ENCODE results near the gene TMA7B. TPM values are rescaled to one million over a fixed set of nuclear protein-coding genes. Genes with fewer than 3 reads are reported as not detected.
A peak's percentile ranks its signal among the peaks of the same experiment; 100 is the strongest.

Gene TMA7B
- total RNA-seq, 6 experiments from 2014 or later, result not detected

- TF ChIP-seq CTCF (IDR thresholded peaks at IDR 0.05), result peak; percentile 36; the same call in 1 of the 2 replicates
- H3K27ac Mint-ChIP-seq, result no peak overlapping the region
- DNase-seq, result peak; percentile 61
- no peak overlapping the region for H3K4me3 Mint-ChIP-seq
- H3K36me3 Mint-ChIP-seq (ENCODE audit: low read depth), result no peaks in the 10 kb centered on the region
- H3K9me3 Mint-ChIP-seq, result no peaks in the 10 kb centered on the region
- peaks cover 24% of the 10 kb centered on the region for H3K27me3 Mint-ChIP-seq (ENCODE audit: insufficient read depth)
- peaks cover 33% of the 10 kb centered on the region for H3K4me1 Mint-ChIP-seq (ENCODE audit: low read depth)
These were observed 39.1 kb downstream of the TMA7B start for GRCh38 chr22:39999144-39999757.

GRCh38 chr22:40000171-40000570 is 40.0 kb downstream of the TMA7B start:
- no peak for TF ChIP-seq CTCF (IDR thresholded peaks at IDR 0.05)
- Mint-ChIP-seq H3K4me3 (no peak overlapping the region), H3K27me3 (ENCODE audit: insufficient read depth) (peaks cover 29% of the 10 kb centered on the region), H3K9me3 (no peaks in the 10 kb centered on the region), H3K27ac (no peak overlapping the region), H3K4me1 (ENCODE audit: low read depth) (peaks cover 33% of the 10 kb centered on the region), H3K36me3 (ENCODE audit: low read depth) (no peaks in the 10 kb centered on the region)
- no peak for DNase-seq

GRCh38 chr22:40001106-40001505 is 40.9 kb downstream of the TMA7B start:
- H3K27me3 Mint-ChIP-seq (ENCODE audit: insufficient read depth), result peaks cover 33% of the 10 kb centered on the region
- no peak for TF ChIP-seq CTCF (IDR thresholded peaks at IDR 0.05)
- DNase-seq, result no peak
- no peaks in the 10 kb centered on the region for H3K9me3 Mint-ChIP-seq
- no peaks in the 10 kb centered on the region for H3K36me3 Mint-ChIP-seq (ENCODE audit: low read depth)
- no peak overlapping the region for H3K27ac Mint-ChIP-seq
- no peak overlapping the region for H3K4me3 Mint-ChIP-seq
- H3K4me1 Mint-ChIP-seq (ENCODE audit: low read depth), result peaks cover 33% of the 10 kb centered on the region

- Mint-ChIP-seq H3K27me3 (ENCODE audit: insufficient read depth) (peaks cover 34% of the 10 kb centered on the region), H3K27ac (no peak overlapping the region), H3K36me3 (ENCODE audit: low read depth) (no peaks in the 10 kb centered on the region), H3K4me1 (ENCODE audit: low read depth) (peaks cover 27% of the 10 kb centered on the region), H3K4me3 (no peak overlapping the region), H3K9me3 (no peaks in the 10 kb centered on the region)
- TF ChIP-seq CTCF (IDR thresholded peaks at IDR 0.05), result no peak
- no peak for DNase-seq
These were observed 41.8 kb downstream of the TMA7B start for GRCh38 chr22:40001800-40002577.

GRCh38 chr22:40002935-40003715 is 42.9 kb downstream of the TMA7B start:
- no peak for DNase-seq
- Mint-ChIP-seq H3K4me1 (ENCODE audit: low read depth) (peaks cover 25% of the 10 kb centered on the region), H3K4me3 (no peak overlapping the region), H3K36me3 (ENCODE audit: low read depth) (no peaks in the 10 kb centered on the region), H3K9me3 (no peaks in the 10 kb centered on the region), H3K27me3 (ENCODE audit: insufficient read depth) (peaks cover 38% of the 10 kb centered on the region), H3K27ac (no peak overlapping the region)
- no peak for TF ChIP-seq CTCF (IDR thresholded peaks at IDR 0.05)
